ENCODE data around the gene DYRK2.

Gene DYRK2

GRCh38 chr12:67646775-67647174 lies 1.8 kb upstream of the DYRK2 start:
- no peak for DNase-seq (ENCODE audit: low read depth in 2 of 2)

GRCh38 chr12:67647181-67647798 lies 1.3 kb upstream of the DYRK2 start:
- DNase-seq (ENCODE audit: low read depth in 2 of 2) = no peak

DNA sequence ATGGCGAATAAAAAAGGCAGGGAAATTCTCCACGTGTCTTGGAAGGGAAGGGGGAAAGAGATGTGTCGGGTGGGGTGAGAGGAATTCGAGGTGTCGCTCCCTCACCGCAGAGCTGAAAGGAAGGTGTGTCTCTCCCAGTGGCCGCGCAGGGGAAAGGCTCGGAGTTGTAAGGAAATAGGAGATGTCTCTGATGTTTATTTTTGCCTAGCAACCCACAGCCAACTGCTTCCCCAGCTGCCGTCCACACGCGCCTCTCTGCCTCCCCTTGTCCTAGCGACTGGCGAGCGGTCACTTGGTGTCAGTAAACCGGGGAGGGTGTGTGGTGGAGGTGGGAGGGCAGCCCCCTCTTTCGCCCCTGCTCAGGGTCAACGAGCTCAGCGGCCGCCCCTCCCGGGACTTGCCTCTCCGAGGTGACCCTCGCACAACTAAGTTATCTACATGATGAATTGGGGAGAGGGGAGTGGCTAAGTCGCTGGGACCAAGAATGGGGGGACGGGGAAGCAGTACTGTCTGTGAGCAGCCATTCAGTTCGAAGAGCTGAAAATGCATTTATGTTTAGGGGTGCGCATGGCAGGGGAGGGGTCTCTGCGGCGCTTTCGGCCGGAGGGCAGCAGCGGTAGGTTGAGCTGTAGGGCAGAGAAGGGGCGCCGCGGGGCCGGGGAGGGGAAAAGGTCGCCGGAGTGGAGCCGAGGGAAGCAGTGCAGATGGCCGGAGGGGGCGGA lies 585 bp upstream of the DYRK2 start:
- DNase-seq (ENCODE audit: low read depth in 2 of 2) = no peak

GRCh38 chr12:67649261-67649569 lies 670 bp downstream of the DYRK2 start:
- no peak for DNase-seq (ENCODE audit: low read depth in 2 of 2)

DNA sequence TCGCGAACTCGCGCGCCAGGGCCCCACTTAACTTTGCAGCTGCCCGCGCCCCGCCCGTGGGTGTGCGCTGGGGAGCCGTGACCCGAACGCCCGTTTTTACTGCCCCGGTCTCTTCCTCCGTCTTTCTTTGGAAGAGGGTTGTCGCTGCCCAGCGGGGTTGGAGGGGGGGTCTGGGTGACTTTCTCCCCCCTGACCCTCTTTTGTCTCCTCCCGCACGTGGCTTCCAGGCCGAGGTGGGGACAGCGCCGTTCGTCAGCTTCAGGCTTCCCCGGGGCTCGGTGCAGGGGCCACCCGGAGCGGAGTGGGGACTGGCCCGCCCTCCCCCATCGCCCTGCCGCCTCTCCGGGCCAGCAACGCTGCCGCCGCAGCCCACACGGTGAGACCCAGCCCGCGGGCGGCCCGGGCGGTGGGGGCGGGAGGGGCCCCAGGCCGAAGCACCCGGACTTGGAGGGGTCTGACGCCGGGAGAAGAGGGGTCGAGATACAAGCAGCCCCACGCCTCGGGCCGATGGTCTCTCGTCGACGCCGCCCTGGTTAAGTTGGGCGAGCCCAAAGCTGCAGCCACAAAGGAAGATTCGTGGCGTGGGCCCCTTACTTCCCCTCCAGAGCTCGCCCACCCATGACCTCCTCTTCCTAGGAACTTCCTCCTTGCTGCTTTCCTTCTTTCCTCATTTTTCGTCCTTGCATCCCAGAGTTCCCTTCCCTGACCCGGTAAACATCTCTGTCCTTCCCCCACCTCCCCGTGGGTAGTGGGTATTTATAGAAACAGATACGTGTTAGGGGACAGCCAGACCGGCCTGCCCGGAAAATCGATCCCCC lies 1.2 kb downstream of the DYRK2 start:
- DNase-seq (ENCODE audit: low read depth in 2 of 2) = peak in 1 of 2 donors; percentile 7

DNA sequence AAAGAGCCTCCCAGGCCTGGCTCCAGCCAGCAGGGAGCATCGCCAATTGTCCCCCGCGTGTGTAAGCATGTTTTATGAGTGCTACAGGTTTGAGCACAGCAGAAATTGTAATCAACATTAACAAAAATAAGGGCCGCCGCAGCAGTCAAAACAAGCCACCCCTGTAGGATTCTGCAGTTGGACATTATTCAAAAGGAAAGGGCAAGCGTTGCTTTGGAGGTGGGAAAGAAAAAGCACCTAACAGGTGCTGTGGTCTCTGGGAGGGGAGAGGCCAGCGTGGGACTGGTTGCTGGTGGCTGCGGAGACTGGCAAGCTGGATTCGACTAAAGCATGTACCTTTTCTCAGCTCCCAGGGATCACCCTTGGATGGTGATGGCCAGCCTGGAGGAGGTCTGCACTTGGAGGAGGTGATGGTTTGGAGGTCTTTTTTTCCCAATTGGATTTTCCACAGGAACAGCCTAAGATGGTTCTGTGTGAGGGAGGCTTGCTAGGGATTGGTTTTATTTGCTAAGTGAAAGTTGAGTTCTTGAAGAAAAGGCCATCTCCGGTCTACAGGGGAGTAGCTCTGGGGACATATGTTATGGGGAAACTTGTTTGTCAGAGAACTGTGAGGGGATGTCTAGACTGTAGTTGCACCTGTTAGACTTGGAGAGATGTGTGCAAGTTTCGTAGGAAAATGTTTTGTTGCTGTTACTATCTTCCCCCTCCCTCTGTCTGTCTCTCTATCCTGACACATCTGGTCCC lies 2.0 kb downstream of the DYRK2 start:
- no peak for DNase-seq (ENCODE audit: low read depth in 2 of 2)

GRCh38 chr12:67651132-67651695 lies 2.7 kb downstream of the DYRK2 start:
- DNase-seq (ENCODE audit: low read depth in 2 of 2) = no peak

DNA sequence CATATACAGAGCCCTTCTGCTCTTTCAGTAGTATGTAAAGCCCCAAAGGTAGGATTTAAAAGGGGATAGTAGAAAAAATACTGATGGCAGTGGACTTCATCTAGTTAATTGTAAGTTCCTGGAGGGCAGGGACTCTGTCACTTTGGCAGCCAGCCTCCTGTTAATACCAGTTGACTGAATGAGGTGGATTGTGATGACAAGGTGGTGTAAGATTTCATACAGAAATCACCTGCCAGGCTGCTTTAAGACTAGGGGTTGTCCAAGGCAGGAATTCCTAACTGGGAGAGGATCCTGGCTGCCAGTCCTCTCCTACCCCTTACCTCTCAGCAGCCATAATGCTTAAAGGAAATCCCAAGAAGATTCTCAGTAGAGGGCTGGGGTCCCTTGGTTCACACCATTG lies 7.3 kb downstream of the DYRK2 start:
- no peak for DNase-seq (ENCODE audit: low read depth in 2 of 2)

DNA sequence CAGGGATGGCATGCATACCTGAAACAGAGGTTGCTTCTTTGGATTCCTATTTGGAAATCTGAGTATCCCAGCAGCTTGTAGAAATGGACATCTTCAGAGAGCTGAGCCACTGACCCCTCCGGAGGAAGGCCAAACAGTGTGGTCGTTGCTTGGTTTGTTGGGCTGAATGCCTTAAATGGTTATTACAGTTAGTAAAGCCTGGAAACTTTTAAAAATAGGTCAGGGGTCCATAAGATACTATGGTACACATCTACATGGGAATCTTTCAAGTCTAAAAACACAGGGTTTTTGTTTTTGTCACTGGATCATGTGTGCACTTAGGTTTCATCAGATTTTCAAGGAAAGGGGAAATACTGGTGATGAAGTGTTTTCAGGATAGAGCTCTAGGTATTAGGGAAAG lies 7.7 kb downstream of the DYRK2 start:
- no peak for DNase-seq (ENCODE audit: low read depth in 2 of 2)

GRCh38 chr12:67658486-67658885 lies 9.9 kb downstream of the DYRK2 start:
- DNase-seq (ENCODE audit: low read depth in 2 of 2) = no peak

GRCh38 chr12:67659292-67659691 lies 10.7 kb downstream of the DYRK2 start:
- DNase-seq (ENCODE audit: low read depth in 2 of 2) = no peak

- no peak for DNase-seq (ENCODE audit: low read depth in 2 of 2)
Observed at GRCh38 chr12:67661311-67662021, 12.9 kb downstream of the DYRK2 start.

GRCh38 chr12:67662910-67663538 lies 14.5 kb downstream of the DYRK2 start:
- DNase-seq (ENCODE audit: low read depth in 2 of 2) = no peak

GRCh38 chr12:67664171-67664570 lies 15.6 kb downstream of the DYRK2 start:
- no peak for DNase-seq (ENCODE audit: low read depth in 2 of 2)

DNA sequence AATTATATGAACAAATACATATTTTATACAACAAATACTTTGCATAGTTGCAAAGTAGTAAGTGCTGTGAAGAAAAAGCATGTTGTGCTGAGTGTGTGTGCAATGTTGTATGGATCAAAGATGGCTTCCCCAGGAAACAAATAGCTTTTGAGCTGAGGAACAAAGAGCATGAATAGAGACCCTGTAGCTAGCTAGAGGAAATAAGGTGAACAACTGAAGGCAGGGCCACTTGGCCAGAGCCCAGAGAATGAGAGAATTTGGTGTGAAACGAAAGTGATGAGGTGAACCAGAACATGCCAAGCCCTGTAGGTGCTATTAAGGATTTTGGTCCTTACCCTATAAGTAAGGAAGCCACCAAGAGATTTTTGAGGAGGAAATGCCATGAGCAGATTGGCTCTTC lies 17.1 kb downstream of the DYRK2 start:
- DNase-seq (ENCODE audit: low read depth in 2 of 2) = no peak

GRCh38 chr12:67666605-67667004 lies 18.1 kb downstream of the DYRK2 start:
- no peak for DNase-seq (ENCODE audit: low read depth in 2 of 2)

- no peak for DNase-seq (ENCODE audit: low read depth in 2 of 2)
Observed at GRCh38 chr12:67667276-67668073, 18.9 kb downstream of the DYRK2 start.

DNA sequence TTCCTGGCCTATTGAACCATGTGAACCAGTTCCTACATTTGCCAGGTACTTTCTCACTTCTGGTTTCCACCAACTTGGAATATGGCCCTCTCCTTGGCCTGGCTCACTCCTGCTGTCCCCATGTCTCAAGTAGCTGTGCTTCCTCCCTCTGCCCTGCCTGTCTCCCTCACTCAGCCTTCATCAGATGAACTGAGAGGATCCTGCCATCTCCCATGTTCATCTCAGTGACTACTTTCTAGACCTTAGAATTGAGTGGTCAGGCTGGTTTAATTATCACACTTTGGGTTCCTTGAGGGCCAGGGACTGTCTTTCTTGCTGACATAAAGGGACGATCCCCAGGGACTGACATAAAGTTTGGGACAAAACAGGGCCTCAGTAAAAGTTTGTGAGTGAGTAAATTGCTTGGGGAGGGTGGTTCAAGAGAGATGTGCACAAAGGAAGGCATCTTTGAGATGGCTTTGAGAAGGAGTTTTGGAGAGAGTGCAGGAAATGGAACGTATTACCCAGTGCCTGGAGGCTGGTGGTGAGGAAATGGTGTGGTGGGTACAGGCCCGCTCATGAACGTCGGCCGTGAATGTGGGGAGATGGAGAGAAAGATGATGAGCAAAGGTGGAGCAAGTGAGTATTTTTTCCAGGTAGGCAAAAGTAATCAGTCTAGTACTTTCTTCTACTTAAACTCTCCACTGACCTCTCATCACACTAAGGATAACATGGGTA lies 20.8 kb downstream of the DYRK2 start:
- no peak for DNase-seq (ENCODE audit: low read depth in 2 of 2)

DNA sequence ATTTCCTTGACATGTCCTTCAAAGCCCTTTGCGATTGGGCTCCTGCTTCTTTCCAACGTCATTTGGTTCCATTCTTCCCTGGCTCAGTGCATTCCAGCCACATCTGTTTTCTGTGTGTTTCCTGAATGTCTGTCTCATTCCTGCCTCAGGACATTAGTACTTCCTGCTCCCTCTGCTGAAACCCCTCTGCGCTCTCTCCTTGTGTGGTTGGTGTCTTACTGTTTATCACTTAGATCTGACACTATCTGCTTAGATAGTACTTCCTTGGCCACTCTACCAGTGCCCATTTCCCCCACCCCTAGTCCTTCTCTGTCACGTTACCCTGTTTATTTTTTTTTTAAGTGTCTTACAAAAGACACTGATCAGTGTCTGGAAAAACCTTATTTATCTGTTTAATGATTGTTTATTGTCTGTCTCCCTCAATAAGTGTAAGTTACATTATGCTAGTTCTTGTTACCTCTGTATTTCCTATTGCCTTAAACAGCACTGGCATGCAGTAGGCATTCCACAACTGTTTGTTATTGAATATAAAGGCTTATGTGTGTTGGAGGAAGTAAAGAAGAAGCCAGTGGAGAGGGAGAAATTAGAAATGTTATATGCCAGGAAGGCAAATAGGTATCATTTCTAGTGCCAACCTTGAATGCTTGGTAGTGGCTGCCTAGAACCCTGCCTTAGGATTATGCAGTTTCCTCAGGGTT lies 21.5 kb downstream of the DYRK2 start:
- no peak for DNase-seq (ENCODE audit: low read depth in 2 of 2)

Measured in stimulated activated CD8-positive, alpha-beta memory T cell treated with anti-CD3 and anti-CD28 coated beads, Interleukin-2, amount 100 ng/mL, for 48 hours (primary cell).